SHP77 treated with DMSO at 0.1 percent for 48 hours (cell line): ENCODE data around the gene SELENOF.
A peak's percentile ranks its signal among the peaks of the same experiment; 100 is the strongest.
"Not testable (repeated sequence)": the region's sequence is repeated elsewhere in the genome, so short reads cannot be mapped to it uniquely, and the experiment has no call there.

Source experiments
- DNase-seq: peaks from one replicate; lab custom pipeline; 2025; lab: John Stamatoyannopoulos, UW

SELENOF gene

DNA sequence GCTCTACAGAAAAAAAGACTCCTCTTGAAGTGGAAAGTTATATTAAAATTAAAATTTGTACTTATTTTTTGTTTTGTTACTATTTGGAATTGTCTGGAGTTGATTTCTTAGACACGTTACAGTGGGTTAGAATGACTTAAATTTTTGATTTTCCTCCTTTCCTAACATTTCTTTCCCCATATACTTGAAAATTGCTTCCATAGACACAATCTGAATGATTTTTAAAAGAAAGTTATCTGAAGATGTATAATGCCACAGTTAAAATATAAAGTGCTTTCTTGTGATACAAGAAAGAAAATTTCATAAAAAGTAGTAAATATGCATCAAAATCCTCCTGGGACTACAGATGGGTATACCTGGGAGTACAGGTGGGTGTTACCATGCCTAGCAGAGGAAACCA is 2.8 kb upstream of the SELENOF start:
- DNase-seq, result no peak

DNA sequence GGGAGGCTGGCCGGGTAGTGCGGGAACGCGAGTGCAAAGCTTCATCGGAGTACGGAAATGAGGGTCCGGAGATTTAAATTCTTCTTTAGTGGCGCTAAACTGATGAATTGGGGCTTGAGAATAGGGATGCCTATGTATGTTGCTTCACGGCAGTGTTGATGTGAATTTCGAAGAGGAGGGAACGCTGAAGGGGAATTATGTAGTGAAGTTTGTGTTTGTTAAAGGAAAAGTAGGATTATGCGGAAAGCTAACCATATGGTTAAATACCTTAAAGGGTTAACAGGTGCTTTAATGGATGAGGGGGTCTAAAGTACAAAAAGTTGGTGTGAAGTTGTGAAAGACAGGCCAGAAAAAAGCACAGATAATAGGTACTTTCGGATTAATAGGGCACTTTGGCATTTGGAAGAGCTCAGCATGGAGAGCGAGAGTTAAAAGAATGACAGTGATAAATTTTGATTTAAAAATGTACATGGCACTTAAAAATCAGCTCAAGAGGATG is 1.9 kb upstream of the SELENOF start:
- DNase-seq, result no peak

DNA sequence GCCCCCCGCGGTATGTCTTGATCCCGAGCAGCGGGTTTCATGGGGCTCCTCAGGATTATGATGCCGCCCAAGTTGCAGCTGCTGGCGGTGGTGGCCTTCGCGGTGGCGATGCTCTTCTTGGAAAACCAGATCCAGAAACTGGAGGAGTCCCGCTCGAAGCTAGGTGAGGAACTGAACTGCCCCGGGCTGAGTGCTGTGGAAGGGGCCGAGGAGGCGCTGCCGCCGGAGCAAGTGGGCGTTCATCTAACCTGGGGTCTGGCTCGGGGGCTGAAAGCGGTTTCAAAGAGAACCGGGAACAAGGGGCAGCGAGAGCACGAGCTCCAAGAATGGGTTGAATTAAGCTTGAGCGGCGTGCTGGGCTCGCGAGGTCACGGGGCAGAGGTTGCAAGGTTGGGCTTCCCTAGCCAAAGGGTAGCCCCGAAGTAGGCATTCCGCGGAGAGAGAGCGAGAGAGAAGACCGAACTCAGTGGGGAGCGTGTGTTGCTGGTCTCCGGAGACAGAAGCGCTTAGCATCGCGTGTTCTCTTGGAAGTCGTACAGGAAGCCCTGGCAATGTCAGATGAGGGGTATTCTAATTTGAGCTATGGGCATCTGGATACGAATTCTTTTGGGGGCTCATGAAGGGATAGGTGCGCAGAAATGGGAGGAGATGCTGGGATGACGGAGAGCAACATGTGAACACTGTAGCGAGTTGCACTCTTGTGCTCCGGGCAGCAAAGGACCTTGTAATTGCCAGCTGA is 1.2 kb upstream of the SELENOF start:
- peak; percentile 57 for DNase-seq

DNA sequence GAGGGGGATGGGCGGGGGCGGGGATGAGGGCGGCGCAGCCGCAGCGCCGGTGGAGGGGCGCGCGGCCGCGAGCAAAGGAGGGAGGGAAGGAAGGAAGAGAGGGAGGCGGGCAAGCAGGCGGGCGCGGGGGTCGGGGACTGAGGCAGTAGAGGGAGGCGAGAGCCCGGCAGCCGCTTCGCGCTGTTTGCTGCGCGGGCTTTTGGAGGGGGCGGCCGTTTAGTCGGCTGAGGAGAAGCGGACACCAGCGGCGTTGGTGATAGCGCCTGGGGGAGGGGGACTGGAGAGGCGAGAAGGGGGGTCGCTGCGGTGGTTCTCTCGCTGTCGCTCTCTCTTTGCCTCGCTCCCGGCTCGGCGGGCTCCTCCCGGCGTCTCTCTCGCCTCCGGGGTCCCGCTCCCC is 673 bp upstream of the SELENOF start, which contains the start of gene HS2ST1:
Gene HS2ST1, plus strand, starts transcription at position 35 of the 397 bp plus-strand sequence.
- no peak for DNase-seq

DNA sequence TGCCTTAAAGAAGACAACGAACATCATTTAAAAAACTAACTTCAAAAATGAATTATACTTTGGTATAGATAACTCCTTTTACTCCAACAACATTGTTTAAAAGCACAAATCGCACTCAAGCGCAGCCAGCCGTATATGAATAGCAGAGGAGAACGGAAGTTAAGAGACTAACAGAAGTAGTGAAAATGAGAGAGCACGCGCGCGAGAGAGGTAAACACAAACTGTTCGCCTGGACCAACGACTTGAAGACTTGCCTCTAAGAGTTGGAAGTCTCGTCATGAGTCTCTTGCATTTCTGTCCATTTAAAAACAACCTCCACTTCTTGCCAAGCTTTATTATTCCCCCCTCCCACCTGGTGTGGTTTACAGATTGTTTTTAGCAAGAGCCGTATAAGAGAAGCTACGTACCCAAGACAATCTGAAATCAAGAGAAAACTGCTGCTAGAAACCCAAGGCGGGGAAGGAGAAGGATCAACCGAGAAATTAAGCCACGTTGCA is 479 bp downstream of the SELENOF start:
- DNase-seq, result no peak

DNA sequence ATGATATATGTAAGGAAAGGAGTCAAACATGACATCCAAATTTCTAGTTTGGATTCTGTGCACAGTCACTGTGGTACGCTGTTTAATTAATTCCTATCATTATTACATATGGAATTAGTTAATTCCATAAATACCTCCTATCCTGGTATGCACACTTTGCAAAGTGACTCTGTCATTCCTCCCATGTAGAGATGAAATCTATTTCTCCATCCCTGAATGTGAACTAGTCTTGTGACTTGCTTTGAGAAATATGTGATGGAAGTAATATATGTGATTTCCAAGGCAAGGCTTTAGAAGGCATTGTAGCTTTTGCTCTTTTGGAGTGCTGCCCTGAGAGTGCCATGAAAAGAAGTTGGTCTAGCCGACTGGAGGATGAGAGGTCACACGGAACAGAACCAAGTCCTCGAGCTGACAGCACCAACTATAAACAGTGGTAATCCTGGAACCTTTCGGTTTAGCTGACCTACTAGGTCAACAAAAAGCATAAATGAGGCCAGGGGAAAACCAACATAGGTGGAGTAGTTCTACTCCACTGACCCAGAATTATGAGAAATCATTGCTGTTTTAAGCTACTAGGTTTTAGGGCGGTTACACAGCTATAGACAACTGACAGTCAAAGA is 1.5 kb downstream of the SELENOF start:
- DNase-seq, result no peak

DNA sequence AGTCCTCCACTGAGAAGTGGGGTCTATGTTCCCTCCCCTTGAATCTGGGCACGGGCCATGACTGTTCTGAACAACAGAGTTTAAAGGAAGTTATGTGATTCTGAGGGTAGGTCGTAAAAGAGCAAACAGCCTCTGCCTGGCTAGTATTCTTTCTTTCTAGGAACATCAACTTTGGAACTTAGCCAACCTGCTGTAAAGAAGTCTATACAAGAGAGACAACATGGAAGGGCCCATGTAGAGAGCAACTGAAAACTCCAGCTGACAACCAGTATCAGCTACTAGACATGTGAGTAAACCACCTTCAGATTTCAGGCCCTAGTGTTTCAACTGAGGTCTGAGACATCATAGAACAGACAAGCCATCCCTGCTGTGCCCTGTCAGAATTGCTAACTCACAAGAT is 7.5 kb downstream of the SELENOF start:
- no peak for DNase-seq

DNA sequence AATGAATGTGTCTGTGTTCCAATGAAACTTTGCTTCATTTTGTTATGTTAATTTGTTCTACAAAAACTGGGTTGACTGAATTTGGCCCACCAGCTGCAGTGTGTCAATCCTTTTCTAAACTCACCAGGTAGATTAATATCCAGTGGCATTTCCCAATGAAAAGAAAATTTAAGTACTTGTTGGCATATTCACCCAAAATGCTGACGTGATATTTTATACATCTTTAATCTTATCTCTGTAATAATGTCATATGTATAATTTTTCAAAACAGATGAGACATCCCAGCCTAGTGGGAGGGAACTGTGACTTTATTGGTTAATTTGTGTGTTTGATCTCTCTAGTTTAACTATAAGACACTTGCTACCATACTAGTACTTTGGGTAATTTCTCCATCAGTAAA is 8.1 kb downstream of the SELENOF start:
- DNase-seq, result no peak

DNA sequence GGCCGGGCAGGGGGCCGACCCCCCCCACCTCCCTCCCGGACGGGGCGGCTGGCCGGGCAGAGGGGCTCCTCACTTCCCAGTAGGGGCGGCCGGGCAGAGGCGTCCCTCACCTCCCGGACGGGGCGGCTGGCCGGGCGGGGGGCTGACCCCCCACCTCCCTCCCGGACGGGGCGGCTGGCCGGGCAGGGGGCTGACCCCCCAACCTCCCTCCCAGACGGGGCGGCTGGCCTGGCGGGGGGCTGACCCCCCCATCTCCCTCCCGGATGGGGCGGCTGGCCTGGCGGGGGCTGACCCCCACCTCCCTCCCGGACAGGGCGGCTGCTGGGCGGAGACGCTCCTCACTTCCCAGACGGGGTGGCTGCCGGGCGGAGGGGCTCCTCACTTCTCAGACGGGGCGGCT is 14.5 kb downstream of the SELENOF start:
- not testable (repeated sequence) for DNase-seq

DNA sequence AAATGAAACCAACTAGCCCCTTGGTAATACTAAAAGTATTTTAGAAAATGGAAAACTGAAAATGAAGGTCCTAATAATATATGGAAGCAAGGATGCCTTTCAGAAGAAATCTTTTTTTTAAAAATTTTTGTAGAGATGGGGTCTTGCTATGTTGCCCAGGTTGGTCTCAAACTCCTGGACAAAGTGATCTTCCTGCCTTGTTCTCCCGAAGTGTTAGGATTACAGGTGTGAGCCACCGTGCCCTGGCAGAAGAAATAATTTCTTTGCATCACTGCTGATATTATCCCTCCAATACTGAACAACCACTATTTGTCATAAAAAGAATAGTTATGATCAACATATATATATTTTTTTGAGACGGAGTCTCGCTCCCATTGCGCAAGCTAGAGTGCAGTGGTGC is 25.6 kb downstream of the SELENOF start:
- DNase-seq, result no peak

DNA sequence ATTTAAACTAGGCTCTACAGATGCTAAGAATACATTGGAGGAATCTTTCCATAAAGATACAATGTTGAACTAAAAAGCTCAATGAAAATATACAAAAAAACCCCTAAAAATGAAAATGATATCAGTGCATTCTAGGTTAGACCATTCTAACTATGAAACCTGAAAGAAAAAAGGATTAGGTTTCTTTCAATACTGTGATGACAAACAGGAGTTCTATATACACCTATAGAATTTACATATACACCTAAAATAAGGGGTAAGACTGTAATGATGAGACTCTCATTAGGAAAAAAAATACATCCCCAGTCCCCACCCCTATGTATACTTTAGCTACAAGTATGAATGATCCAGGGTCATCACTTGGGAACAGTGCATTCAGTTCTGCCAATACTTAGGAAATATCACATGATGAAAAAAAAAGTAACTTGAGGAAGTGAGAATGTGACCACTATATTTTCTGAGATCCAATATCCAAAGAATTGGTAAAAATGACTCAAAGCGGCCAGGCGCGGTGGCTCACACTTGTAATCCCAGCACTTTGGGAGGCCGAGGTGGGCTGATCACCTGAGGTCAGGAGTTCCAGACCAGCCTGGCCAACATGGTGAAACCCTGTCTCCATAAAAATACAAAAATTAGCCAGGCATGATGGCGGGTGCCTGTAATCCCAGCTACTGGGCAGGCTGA is 26.3 kb downstream of the SELENOF start:
- DNase-seq, result no peak

DNA sequence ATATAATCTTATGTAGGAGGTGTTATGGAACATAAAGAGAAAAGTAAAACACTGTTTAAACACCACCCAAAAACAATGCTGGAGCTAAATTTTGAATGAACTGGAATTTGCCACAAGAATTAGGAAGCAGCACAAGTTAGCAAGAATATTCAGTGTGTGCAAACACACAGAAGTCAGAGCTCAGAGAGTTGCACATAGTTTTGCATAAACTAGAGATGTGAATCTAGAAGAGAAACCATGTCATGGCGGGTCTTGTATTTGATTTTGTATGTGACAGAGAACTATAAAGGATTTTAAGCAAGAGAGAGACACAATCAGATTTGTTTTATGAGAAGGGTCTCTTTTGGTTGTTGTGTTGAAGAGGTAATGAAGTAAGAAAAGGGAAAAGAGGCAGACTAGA is 38.2 kb downstream of the SELENOF start:
- no peak for DNase-seq

DNA sequence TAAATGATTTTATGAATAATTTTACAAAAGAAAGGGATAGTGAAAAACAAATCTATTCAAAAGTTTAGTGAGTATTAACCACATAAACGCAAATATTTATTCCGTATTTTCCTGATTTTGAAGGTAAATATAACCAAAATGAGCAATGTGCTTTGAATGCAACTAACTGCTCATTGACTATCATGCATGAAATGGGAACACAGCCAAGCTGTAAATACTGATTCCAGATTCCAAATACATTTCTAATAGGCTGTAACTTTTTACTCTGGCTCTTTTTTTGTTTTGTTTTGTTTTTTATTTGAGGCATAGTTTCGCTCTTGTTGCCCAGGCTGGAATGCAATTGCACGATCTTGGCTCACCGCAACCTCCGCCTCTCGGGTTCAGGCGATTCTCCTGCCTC is 41.8 kb downstream of the SELENOF start:
- DNase-seq, result no peak

DNA sequence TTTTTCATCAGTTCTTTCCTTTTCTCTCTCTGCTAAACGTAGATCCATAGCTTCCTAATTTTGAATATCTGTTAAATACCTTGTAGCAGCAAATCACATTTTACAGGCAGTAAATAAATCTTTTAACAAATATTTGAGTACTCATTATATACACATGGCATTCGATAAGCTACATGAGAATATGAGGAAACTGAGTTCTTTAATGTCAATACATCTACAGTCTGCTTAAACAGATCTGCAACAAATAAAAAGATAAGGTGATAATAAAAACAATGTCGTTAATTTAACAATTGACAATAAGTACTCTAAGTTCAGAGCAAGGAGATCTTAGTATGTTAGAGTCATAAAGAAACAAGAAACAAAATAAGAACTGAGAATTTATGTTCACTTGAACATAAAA is 42.9 kb downstream of the SELENOF start:
- no peak for DNase-seq

DNA sequence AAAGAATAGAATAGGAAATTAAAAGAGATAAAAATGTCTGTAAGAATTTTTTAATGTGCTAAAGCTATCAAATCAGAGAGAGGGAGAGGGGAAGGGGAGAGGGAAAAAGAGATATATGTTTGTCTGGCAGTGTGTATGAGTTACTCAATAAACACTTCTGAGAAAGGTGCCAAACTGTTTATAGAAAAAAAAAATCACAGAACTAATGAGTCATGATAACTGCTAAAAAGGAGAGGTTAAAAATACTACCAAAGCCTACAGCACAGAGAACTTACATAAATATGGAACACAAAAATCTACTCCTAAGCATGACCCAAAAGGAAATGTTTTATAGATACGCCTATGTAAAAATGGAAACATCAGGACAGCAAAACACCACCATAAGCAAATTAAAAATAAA is 45.4 kb downstream of the SELENOF start:
- no peak for DNase-seq

DNA sequence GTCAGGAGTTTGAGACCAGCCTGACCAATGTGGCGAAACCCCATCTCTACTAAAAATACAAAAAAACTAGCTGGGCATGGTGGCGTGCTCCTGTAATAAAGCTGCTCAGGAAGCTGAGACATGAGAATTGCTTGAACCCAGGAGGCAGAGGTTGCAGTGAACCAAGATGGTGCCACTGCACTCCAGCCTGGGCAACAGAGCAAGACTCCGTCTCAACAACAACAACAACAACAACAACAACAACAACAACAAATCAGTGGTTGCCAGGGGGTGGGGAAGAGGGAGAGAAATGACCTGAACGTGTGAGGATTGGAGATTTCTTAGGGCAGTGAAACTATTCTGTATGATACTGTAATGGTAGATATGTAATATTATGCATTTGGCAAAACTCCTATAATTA is 46.6 kb downstream of the SELENOF start:
- not testable (repeated sequence) for DNase-seq

DNA sequence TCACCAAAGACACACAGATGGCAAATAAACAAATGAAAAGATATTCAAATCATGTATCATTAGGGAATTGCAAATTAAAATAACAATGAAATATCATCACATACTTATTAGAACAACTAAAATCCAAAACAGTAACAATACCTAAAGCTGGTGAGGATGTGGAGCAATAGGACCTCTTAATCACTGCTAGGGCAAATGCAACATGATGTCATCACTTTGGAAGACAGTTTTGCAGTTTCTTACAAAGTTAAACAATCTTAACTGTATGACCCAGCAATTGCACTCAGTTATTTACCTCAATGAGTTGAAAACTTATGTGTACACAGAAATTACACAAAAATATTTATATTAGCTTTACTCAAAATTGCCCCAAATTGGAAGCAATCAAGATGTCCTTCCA is 47.3 kb downstream of the SELENOF start:
- no peak for DNase-seq

DNA sequence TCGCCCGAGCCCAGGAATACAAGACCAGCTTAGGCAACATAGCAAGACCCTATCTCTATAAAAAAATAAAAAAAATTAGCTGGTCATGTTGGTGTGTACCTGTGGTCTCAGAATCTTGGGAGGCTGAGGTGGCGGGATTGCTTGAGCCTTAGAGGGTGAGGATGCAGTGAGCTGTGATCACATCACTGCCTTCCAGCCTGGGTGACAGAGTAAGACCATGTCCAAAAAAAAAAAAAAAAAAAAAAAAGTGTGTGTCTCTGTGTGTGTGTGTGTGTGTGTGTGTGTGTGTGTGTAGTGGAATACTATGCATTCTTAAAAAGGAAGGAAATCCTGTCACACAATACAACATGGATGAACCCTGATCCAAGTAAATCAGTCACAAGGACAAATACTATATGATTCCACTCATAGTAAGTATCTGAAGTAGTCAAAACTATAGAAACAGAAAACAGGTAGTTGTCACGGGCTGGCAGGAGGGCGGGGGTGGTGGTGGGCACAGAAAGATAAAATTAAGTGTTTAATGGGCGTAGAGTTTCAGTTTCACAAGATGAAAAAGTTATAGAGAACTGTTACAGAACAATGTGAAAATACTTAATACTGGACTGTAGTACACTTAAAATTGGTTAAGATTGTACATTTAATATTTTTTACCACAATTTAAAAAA is 47.8 kb downstream of the SELENOF start:
- DNase-seq, result no peak

DNA sequence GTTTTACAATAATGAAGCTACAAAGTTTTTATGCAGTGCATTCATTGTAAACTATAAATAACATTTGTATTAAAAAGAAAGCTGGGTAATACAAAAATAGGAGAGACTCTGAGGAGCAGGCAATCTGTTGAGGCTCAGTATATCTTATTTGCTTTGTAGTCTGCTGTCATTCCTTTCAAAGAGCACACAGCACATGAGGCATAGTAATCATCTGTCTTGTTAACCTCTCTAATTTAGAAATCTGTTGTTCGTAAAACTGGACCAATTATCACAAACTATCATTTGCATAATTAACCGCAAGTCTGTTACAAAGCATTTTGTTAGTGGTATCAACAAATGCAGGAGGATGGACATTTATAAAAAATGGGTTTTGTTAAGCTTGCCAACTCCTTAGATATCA is 51.0 kb downstream of the SELENOF start:
- no peak for DNase-seq

DNA sequence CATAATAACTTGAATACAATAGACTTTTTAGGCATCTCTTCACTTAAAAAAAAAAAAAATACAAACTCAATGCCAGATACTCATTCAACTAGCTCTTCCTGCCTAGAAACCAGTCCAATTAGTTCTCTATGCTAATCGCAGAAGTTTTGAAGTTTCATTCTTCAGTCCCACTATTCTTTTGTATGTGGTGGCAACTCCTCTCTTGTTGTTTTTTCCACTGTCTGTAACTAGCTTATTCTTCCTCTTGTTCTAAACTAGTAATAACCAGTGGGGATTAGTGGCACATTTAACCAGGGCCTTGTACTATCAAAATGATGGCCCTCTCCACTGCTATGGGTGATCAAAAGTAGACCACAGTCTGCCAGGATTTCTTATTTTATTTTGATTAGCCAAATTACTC is 52.5 kb downstream of the SELENOF start:
- no peak for DNase-seq

DNA sequence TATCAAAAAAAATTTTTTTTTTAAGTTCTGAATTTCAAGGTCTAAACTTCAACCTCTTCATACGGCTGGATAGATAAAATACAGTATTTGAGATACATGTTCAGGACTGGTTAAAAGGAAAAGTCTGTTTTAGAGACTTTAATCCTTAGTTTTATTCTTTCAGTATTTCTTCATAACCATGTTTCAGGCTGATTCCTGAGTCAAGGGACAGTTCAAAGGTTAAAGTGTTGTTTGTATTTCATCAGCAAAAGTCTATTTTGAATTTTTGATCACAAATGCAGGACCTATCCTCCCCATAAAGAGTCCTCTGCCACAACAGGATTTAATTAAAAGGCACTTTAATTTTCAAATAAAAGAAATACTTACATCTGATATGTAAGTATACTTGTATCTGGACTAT is 53.5 kb downstream of the SELENOF start:
- no peak for DNase-seq

DNA sequence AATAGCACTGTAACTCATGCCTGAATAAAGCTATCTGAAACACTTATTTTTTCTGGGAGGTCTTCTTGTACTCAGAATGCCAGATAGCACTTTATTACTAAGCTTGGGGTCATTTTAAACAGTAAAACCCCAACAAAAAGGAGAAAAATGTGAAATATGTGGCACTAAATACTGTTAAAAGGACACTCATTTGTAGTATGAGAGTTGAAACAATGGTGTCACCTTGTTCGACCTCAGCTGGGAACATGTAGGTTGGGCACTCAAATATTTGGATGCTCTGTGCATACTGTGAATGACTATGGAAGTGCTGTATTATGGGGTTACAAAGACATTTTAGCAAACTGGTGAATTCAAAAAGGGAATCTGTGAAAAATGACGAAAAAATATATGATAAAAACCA is 53.9 kb downstream of the SELENOF start:
- no peak for DNase-seq
